GM18867 (cell line): ENCODE results near the gene SUMO1.
"Not testable (repeated sequence)": the region's sequence is repeated elsewhere in the genome, so short reads cannot be mapped to it uniquely, and the experiment has no call there.

ENCODE experiments used
- ATAC-seq: cut with Tn5 transposase; IDR thresholded peaks from one replicate; pipeline ENCODE4 v1.9.1; 2021; ENCODE audit warnings: mild to moderate bottlenecking, moderate library complexity; ENCODE audit not compliant: unreplicated experiment

Gene SUMO1

DNA sequence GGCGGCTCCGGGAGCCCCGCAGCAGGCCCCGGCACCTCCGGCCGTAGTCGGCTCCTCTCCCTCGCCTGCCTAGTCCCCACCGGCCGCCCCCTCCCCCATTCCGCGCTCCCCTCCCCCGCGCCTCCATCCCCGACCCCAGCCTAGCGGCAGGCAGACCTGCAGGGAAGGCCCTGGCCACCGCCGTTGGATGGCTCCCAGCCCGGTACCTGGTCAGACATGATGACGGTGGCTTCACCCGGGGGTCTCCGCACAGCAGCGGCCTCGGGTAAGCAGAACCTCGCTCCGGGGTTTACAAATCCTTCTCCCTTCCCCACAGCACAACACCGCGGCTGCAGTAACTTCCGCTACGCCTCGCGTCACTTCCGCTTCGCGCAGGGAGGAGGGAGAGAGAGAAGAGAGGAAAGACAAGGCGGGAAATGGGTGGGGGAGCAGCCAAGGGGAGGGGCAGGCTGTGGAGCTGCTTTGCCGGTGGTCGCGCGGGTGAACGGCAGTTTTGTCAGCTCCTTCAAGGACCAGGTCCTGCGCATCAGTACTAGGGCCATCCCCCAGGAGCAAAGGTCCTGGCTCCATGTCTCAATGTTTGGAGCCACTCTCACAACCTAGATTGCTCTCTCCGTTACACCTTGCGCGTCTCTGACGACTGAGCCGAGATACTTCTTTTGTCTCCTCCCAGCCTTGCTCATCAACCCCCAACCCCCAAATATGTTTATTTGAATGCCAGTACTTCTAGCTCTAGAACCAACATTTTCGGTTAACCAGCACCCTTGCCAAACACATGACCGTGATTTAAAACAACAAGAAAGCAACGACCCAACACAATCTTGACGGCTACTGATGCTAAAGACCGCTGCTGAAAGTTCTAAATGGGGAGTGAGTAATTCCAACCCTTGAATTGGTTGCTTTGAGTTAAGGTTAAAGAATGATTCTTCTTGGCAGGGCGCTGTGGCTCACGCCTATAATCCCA is at the start of gene SUMO1:
Gene SUMO1, minus strand, starts transcription at position 364 of the 964 bp plus-strand sequence. Its CDS starts 146 bp downstream, at position 218.
- ATAC-seq, result peak; percentile 98

DNA sequence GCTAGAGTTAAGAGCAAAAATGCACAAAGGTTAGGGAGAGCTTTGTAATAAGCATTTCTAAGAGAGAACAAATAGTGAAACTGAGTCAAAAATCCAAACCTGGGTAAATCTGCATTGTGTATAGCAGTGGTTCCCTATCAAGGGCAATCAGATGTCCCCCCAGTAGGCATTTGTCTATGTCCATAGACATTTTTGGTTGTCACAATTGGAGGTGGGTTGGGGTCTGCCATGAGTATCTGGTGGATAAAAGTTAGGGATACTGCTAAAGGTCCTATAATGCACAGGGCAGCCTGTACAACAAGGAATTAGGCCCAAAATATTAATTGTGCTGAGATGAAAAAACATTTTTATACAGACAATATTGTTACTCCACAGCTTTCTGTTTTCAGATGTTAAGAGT is 48.2 kb upstream of the SUMO1 start:
- no peak for ATAC-seq

DNA sequence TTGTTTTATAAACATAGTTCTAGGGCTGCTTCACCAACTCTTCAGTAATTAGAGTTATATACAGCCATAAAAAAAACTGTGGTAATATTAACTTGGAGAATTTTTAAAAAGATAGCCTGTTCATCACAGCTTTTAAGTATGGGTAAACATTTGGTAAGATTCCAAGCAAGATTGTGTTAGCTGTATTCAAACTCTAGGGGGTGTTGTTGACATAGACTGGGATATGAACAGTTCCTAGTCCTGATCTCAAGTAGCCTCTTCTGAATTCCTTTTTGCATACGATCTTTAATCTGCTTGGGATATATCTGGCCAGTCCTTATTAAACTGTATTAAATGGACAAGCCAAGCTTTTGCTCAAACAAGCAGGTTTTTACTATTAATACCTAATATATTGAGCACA is 40.5 kb upstream of the SUMO1 start:
- no peak for ATAC-seq

DNA sequence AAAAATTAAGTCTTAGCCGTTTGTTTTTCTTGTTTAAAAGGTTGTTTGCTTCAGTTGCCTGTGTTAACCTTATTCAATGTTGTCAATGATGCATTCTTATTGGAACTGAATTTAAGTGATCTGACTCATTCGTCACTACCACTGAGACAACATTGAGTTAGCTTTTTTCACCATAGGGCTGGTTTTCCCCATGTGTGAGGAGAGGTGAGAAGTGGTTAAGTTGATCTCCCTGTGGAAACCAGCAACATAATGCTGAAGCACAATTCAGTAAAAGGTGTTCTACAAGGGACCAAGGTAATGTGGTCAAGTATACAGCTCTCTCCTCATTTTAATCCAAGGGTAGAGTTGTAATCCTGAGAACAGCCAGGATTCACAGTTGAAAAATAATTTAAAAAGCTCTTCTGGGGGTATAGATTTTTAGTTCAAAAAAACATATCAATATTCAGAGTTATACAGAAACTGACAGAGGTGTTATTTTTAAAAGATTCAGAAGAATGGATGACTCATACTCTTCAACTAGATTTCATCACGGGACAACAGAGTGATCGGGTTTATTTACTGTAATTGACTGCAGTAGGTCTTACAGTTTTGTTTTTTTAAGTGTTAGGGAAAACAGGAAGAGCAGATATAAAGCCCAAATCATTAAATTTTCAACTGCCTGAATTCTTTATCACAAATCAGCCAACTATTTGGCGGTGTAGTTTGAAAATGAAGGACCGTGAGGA is 39.8 kb upstream of the SUMO1 start:
- ATAC-seq, result peak; percentile 54

DNA sequence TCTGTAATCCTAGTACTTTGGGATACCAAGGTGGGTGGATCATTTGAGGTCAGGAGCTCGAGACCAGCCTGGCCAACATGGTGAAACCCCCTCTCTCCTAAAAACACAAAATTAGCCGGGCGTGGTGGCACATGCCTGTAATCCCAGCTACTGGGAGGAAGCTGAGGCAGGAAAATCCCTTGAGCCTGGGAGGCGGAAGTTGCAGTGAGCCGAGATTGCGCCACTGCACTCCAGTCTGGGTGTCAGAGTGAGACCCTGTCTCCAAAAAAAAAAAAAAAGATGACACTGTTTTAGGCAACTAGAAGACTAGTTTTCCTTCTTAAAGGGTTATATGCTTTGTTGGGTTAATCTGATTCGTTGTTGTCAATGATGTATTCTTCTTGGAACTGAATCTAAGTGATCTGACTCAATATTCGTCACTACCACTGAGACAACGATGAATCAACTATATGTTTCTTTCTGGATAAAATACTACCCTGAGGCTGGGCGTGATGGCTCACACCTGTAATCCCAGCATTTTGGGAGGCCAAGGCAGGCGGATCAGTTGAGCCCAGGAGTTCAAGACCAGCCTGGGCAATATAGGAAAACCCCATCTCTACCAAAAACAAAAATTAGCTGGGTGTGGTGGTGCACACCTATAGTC is 37.8 kb upstream of the SUMO1 start:
- ATAC-seq, result not testable (repeated sequence)

DNA sequence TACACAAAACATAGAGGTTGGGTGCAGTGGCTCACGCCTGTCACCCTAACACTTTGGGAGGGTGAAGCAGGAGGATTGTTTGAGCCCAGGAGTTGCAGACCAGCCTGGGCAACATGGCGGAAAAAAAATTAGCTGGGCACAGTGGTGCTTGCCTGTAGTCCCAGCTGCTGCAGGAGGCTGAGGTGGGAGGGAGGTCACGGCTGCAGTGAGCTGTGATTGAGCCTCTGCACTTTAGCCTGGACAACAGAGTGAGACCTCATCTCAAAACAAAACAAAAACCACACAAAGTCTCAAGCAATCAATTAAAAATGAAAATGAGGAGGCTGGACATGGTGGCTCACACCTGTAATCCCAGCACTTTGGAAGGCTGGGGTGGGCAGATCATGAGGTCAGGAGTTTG is 32.1 kb upstream of the SUMO1 start:
- no peak for ATAC-seq

DNA sequence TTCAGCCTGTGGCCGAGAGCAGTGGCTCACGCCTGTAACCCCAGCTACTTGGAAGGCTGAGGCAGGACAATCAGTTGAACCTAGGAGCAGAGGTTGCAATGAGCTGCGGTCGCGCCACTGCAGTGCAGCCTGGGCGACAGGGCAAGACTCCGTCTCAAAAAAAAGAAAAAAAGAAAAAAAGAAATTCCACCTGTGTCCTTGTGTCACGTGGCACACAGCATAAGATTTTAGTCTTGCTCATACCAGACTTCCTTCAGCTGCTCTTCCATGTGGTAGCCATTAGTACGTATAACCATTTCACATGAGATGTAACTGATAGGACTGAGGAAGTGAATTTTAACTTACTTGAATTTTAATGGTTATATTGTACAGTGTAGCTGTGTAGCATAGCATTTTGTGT is 31.2 kb upstream of the SUMO1 start:
- ATAC-seq, result no peak

DNA sequence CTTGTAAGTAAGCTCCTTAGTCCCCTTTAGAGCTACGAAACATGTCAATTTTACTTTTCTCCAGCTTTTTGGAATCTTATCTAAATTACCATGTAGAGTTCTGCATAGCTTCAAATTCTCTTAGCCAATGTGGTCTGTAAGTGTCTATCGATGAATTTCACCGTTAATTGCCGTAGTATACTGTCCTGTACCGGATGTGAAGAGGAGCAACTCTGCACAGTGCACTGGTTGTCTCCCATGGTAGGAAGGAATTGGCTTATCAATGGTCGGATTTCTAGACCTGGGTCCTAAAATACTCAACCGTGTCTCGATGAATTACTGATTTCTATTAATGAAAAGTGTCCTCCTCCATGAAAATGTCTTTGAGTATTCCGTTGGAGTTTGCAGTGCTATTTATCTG is 29.1 kb upstream of the SUMO1 start:
- ATAC-seq, result no peak

DNA sequence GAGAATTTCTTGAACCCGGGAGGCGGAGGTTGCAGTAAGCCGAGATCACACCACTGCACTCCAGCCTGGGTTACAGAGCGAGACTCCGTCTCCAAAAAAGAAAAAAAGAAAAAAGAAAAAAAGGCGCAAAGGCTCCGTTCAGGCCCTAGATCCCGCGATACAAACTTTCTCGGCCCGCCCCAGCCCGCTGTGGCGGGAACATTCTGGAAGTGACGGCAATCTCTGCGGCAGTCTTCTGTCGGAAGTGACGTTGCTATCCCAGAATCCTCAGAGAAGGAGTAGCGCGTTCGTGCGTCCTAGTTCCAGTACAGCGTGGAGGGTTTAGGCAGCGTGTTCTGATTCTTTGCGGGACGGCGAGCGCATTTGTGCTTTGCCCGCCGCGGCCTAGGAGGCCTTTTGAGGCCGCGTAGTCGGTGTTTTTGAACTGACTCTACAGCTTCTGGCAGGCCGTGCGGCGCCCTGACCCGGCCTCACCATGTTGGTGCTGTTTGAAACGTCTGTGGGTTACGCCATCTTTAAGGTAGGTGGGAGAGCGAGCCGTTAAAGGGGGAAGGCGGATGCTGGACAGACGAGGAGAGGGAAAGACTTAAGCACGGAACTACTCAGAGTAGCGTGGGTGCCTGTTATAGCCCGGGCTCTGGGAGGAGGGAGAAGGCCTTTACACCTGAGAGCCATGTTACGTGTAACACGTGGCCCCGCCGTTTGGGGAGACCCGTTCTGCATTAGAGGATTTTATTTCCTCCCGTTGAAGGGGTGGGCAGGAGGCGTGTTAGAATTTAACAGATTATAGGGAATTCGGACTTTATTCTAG is 27.3 kb upstream of the SUMO1 start, which contains the start of gene NOP58:
Gene NOP58, plus strand, starts transcription at position 297 of the 811 bp plus-strand sequence. Its CDS starts 179 bp downstream, at position 476.
- ATAC-seq, result peak; percentile 83

DNA sequence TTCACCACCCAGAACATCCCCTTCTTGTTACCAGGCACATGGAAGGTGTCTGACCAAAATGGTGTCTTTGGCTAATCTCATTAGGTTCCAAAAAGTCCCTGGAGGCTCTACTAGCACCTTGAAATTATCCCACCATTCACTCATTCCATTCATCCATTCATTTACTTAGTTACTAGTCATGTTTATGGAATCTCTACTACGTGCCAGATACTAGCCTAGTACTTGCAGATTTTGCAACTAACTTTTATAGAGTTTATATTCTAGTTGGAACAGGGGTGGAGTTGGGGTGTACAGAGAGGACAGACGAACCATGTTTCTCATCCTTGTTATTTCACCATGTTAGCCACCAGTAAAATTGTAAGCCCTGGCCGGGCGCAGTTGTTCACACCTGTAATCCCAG is 23.1 kb upstream of the SUMO1 start:
- ATAC-seq, result no peak

DNA sequence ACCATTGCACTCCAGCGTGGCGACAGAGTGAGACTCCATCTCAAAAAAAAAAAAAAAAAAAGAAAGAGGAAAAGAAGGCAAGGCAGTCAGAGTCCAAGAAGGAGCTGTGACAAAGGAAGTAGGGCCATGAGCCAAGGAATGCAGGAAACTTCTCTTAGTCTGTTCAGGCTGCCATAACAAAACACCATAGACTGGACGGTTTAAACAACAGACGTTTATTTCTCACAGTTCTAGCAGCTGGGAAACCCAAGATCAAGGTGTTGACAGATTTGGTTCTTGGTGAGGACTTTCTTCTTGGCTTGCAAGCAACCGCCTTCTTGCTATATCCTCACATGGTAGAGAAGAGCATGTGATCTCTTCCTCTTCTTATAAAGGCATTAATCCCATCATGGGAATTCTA is 13.1 kb upstream of the SUMO1 start:
- ATAC-seq, result no peak

DNA sequence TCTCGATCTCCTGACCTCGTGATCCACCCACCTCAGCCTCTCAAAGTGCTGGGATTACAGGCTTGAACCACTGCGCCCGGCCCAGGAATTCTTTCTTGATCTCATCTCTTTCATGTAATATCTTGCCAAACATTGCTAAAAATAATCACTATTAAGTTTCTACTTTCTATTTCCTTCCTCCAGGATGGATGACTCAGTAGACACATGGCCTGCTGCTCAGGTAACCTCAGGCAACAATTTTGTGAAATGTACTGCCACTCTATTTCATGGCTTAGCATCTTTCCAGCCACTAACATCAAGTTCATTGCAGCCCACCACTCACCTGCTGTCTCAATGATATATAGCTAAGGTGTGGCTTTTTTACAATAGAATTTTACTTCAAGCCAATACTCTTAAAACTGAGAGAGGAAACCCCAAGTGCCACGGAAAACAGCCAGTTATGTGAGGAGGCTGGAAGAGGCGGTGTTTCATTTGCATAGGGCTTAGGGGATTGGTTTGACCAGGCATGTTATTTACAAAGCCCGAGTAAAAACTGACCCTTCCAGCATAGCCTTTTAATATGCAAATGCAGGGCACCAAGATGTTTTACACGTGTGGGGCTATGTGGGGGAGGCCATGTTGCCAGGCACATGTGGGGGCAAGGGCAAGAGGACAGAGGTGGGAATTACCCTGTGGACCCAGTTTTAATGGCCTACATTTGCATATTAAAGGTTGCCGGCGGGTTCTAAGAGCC is 11.3 kb upstream of the SUMO1 start:
- ATAC-seq, result no peak

DNA sequence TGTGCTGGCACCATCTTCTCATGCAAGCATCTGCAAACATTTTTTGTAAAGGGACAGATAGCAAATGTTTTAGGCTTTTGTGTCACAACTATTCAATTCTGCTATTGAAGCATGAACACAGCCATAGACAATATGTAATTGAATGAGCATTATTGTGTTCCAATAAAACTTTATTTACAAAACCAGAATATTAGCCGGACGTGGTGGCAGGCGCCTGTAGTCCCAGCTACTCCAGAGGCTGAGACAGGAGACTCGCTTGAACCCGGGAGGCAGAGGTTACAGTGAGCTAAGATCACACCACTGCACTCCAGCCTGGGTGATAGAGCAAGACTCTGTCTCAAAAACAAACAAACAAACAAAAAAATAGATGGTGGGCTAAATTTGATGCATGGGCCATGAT is 9.3 kb upstream of the SUMO1 start:
- not testable (repeated sequence) for ATAC-seq

DNA sequence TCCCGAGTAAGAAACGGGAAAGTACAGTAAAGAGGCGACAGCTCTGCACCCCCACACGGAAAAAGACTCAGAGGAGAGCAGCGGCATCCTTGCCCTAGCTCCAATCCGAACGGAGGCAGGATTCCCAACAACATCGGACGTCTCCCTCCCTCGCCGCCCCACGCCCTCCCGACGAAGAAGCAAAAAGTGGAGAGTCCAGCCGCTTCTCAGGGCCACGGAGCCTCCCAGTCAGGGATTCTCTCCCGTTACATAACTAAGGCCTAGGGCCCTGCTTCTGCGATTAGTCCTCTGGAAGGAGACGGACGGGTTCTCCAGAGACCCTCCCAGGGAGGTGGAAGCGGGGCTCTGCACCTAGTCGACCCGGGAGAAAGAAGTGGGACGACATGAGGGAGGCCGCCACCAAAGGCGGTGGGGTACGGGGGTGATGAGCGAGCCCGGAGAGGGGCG is 587 bp downstream of the SUMO1 start:
- peak; percentile 43 for ATAC-seq

DNA sequence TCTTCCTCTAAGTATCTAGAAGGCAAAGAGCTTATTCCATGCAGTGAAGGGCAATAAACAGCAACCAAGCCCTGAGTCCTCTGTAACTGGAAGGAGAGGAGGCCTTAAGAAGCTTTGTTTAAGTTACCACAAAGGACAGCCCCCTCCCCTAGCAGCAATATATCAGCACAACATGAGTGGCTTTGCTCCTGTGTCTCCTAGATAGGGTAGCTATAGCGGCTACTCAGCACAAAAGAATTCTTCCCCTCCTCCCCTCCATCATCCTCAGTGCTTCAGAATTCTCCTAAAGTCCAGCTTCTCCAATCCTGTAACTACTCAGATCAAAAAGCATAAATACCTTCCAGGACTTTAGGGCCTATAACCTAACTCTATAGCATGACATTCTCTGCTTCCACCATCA is 16.5 kb downstream of the SUMO1 start:
- ATAC-seq, result no peak

DNA sequence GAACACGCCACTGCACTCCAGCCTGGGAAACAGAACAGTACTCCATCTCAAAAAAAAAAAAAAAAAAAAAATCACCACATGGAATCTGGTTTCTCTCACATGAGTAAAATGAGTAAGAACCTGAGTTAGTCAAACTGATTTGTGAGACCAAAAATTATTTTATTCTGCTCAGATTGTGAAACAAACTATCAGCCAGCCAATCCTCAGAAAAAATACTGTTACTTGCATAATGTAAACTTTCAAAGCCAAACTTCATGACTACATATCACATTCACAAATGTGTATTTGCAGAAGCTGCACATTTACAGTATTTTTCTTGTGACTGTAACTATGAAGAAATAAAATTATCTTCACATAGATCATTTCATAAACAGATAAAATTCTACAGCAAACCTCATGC is 23.2 kb downstream of the SUMO1 start:
- ATAC-seq, result no peak

DNA sequence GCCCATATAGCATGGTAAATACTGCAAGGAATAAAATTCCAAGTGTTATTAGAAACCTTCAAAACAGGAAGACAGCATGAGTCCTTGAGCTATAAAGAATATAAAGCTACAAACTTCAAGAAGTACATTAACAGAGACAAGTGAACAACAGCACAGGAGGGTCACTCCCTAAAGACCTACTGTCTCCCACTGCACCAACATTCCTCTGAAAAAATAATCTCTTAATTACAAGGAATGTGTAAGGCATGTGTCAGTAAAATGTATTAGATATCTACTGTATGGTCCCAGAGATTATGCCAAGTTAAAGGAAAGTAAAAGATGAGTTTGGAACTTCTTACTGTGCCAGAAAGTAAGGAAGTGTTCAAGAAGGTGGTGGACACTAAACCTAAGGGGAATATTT is 29.9 kb downstream of the SUMO1 start:
- ATAC-seq, result no peak

DNA sequence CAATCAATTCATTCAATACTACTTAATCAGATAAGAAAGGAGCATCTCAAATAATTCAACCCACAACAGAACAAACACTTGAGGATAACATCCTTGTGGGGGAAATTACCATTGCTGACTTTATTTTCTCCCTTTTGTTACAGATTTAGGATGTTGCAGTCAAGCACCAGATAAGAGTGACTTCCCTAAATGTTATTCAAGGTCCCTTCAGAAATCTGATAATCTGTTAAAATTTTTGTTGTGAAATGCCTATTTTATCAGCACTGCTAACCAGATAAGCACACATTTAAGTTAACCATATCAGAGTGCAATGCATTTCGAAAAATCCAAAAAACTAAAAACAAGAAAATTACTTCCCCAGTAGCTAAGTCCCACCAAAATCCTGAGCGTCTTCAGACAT is 33.5 kb downstream of the SUMO1 start:
- no peak for ATAC-seq

DNA sequence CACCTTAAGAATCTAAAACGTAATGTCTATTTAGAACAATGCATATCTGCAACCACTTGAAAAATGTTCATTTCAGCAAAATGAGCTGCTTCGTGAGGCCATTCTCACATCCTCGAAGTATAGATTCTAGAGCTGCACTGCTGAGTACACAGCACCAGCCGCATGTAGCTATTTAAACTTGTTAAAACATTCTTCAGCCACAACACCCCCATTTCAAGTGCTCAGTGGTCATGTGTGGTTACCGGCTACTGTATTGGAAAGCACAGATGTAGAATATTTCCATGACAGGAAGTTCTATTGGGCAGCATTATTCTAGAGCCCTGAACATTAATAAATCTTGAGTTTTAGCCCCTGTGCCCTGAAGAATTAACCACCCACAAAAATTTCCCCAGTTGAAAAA is 35.0 kb downstream of the SUMO1 start:
- no peak for ATAC-seq
